HEK293 (cell line): ENCODE results near the gene NKD1.

Experiments
- CTCF ChIP-seq: fragments of 450-650 bp; formaldehyde crosslinking; IDR thresholded peaks from 2 replicates; pipeline ENCODE4 v1.5.1; 2016; ENCODE audit warnings: missing biosample characterization, missing genetic modification characterization
- EGR2 ChIP-seq: fragments of 450-650 bp; formaldehyde crosslinking; IDR thresholded peaks from 2 replicates; pipeline ENCODE4 v1.5.1; 2016; ENCODE audit warnings: low read depth, missing biosample characterization, missing genetic modification characterization
- KLF7 ChIP-seq: fragments of 450-650 bp; formaldehyde crosslinking; IDR thresholded peaks from 2 replicates; pipeline ENCODE4 v1.5.1; 2016; ENCODE audit warnings: missing biosample characterization, missing genetic modification characterization, borderline replicate concordance
- PRDM6 ChIP-seq: fragments of 450-650 bp; formaldehyde crosslinking; IDR thresholded peaks from 2 replicates; pipeline ENCODE4 v1.5.1; 2017; ENCODE audit warnings: missing biosample characterization, missing genetic modification characterization
- REST ChIP-seq: fragments of 450-650 bp; formaldehyde crosslinking; IDR thresholded peaks from 2 replicates; pipeline ENCODE4 v1.5.1; 2016; ENCODE audit warnings: missing biosample characterization, missing genetic modification characterization
- TCF7L2 ChIP-seq: IDR thresholded peaks from 2 replicates; pipeline ENCODE4 v1.6.1; 2011; ENCODE audit warnings: low read depth, mild to moderate bottlenecking, inconsistent platforms, low read length, moderate library complexity, borderline replicate concordance
- YY2 ChIP-seq: fragments of 450-650 bp; formaldehyde crosslinking; IDR thresholded peaks from 2 replicates; pipeline ENCODE4 v1.5.1; 2016; ENCODE audit warnings: missing biosample characterization, missing genetic modification characterization
- ZNF10 ChIP-seq: fragments of 450-650 bp; formaldehyde crosslinking; IDR thresholded peaks from 2 replicates; pipeline ENCODE4 v1.5.1; 2017; ENCODE audit warnings: missing biosample characterization, missing genetic modification characterization
- ZNF121 ChIP-seq: fragments of 450-650 bp; formaldehyde crosslinking; IDR thresholded peaks from 2 replicates; pipeline ENCODE4 v1.5.1; 2016; ENCODE audit warnings: missing biosample characterization, missing genetic modification characterization
- ZNF140 ChIP-seq: fragments of 450-650 bp; formaldehyde crosslinking; IDR thresholded peaks from 2 replicates; pipeline ENCODE4 v1.5.1; 2016; ENCODE audit warnings: missing biosample characterization, missing genetic modification characterization
- ZNF302 ChIP-seq: fragments of 450-650 bp; formaldehyde crosslinking; IDR thresholded peaks from 2 replicates; pipeline ENCODE4 v1.5.1; 2016; ENCODE audit warnings: missing biosample characterization, missing genetic modification characterization, low read depth
- ZNF426 ChIP-seq: fragments of 450-650 bp; formaldehyde crosslinking; IDR thresholded peaks from 2 replicates; pipeline ENCODE4 v1.5.1; 2017; ENCODE audit warnings: missing biosample characterization, missing genetic modification characterization, mild to moderate bottlenecking, inconsistent platforms, moderate library complexity
- TF ChIP-seq, protein P1 (sequence below): fragments of 450-650 bp; formaldehyde crosslinking; IDR thresholded peaks from 2 replicates; pipeline ENCODE4 v1.5.1; 2016; ENCODE audit warnings: missing biosample characterization, missing genetic modification characterization, borderline replicate concordance

GRCh38 chr16:50520451-50521245 lies 27.5 kb upstream of the NKD1 start:
- TF ChIP-seq EGR2 (tag by site-specific recombination) (no peak), TCF7L2 (no peak), YY2 (tag by site-specific recombination) (no peak), KLF7 (tag by site-specific recombination) (no peak), CTCF (tag by site-specific recombination) (no peak), ZNF140 (tag by site-specific recombination) (no peak), ZNF302 (tag by site-specific recombination) (no peak), ZNF426 (tag by site-specific recombination) (no peak), ZNF10 (no peak), PRDM6 (no peak), ZNF121 (tag by site-specific recombination) (no peak), REST (no peak)
- TF ChIP-seq, protein P1, sequence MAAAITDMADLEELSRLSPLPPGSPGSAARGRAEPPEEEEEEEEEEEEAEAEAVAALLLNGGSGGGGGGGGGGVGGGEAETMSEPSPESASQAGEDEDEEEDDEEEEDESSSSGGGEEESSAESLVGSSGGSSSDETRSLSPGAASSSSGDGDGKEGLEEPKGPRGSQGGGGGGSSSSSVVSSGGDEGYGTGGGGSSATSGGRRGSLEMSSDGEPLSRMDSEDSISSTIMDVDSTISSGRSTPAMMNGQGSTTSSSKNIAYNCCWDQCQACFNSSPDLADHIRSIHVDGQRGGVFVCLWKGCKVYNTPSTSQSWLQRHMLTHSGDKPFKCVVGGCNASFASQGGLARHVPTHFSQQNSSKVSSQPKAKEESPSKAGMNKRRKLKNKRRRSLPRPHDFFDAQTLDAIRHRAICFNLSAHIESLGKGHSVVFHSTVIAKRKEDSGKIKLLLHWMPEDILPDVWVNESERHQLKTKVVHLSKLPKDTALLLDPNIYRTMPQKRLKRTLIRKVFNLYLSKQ (tag by site-specific recombination), result no peak
